GM12872 (cell line): ENCODE results near the gene SYCP3.

Experiments used
- CTCF ChIP-seq: IDR thresholded peaks from 3 replicates; pipeline ENCODE4 v1.5.1; 2011; ENCODE audit warnings: low read depth, mild to moderate bottlenecking, low read length, moderate library complexity; ENCODE audit not compliant: insufficient read depth

The SYCP3 gene

GRCh38 chr12:101713930-101714329, 25.3 kb downstream of the SYCP3 start:
- no peak for TF ChIP-seq CTCF

- no peak for TF ChIP-seq CTCF
These were observed 26.1 kb downstream of the SYCP3 start for GRCh38 chr12:101713059-101713682.

- no peak for TF ChIP-seq CTCF
These were observed 29.0 kb downstream of the SYCP3 start for GRCh38 chr12:101710288-101710687.

GRCh38 chr12:101707131-101707782, 32.0 kb downstream of the SYCP3 start:
- TF ChIP-seq CTCF, result no peak

- no peak for TF ChIP-seq CTCF
These were observed 32.9 kb downstream of the SYCP3 start for GRCh38 chr12:101706403-101706802.

GRCh38 chr12:101703487-101703886, 35.8 kb downstream of the SYCP3 start:
- TF ChIP-seq CTCF, result no peak

GRCh38 chr12:101700299-101700820, 38.9 kb downstream of the SYCP3 start:
- TF ChIP-seq CTCF, result no peak
